Glomerular visceral epithelial cell (primary cell): ENCODE measurements around the gene C11orf16.
A peak's percentile ranks its signal among the peaks of the same experiment; 100 is the strongest.
"Not testable (repeated sequence)": the region's sequence is repeated elsewhere in the genome, so short reads cannot be mapped to it uniquely, and the experiment has no call there.

Source experiments
- DNase-seq: peaks from one replicate; pipeline ENCODE4 v3.0.0-alpha.2; 2016; ENCODE audit errors: extremely low spot score

The C11orf16 gene

DNA sequence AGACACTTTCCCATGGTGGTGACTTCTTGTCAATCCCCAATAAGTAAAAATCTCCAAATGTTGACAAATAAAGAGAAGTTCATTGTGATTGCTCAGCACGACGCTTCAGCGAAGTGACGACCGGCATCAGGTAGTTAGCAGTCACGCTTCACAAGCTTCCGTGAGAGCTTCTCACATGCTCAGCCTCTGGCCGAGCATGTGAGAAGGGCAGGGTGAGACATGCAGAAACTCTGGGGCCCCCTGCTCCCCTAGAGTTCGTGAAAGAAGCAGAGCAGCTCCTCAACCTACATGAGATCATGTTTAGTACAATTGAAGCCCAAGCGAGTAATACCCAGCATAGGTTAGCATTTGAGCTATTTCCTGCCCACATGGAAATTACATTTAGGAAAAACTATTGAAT is 4.4 kb upstream of the C11orf16 start:
- no peak for DNase-seq

- not testable (repeated sequence) for DNase-seq
Observed at GRCh38 chr11:8935789-8936188, 3.0 kb upstream of the C11orf16 start.

DNA sequence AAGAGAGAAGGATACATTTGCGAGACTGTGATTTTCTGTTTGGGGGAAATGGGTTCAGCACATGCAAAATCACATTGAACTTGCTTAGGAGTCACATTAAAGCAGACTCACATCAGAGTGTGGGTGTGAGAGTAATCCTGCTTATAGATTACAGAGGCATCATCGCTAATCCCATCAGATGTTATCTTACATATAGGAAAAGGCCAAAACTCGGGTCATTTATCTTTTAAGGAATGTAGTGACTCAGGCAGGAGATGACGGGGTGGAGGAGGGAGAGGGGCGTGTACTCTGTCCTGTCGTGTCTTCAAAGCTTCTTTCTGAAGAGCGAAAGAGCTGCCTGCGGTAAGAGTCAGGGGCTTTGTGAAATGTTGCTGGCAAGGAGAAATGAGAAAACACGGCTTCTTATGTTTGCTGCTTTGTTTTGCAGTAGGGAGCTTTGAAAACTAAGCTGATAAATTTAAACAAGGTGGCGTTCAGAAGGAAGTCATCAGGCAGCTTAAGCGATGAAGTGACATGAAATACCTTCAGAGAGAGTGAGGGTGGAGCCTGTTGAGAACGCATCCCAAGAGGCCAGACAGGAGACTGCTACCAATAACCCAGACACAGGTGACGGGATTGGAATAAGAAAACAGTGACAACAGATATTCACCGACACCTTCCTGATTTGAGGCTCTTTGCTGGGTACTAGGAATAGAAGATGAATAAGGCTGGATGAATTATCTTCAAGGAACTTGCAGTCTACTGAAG is 2.2 kb upstream of the C11orf16 start:
- DNase-seq: peak; percentile 30

DNA sequence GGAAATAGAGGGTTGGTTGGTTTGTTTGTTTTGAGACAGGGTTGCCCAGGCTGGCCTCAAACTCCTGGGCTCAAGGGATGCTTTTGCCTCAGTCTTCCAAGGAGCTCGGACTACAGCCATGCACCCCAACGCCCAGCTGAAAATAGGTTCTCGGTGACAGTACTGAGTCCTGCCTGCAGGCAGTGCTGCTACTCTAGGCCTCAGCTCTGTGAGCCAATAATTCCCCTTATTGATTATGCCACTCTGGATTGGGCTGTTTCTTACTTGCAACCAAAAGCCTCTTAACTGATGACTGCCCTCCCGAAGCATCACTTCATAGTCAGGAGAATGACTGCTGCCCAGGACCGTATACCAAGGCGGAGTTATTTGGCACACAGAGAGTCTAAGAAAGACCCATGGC is 1.2 kb upstream of the C11orf16 start:
- no peak for DNase-seq

DNA sequence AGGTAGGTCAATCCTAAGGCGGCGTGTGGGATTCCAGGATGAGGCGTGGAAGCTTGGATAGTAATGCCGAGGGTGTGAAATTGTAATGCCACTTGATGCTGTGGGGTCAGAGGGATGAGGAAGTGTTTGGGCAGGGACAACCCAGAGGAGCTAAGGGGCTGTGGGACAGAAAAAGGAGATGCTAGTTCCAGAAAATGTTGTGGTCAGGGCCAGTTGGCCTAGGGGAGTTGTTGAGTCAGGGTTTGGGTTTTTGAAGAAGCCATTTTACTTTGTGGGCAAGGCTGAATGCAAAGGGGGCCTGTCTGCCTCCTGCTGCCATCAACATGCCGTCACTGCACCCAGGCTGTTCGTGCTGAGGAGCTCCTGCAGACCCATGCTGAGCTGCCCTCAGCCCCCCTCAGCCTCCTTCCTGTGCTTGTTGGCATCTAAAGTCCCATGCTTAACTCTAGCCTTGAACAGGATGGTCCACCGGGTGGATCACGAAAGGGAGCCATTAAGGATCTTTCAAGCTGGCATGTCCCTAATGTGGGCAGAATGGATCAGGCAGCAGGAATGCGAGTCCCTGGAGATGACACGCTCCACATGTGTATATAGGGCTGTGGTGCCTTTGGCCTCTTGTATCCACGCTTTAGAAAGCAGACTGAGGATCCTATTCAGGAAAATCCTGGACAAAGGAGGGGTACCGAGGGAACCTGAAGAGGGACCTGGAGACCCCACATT is 2.1 kb downstream of the C11orf16 start:
- DNase-seq: no peak

DNA sequence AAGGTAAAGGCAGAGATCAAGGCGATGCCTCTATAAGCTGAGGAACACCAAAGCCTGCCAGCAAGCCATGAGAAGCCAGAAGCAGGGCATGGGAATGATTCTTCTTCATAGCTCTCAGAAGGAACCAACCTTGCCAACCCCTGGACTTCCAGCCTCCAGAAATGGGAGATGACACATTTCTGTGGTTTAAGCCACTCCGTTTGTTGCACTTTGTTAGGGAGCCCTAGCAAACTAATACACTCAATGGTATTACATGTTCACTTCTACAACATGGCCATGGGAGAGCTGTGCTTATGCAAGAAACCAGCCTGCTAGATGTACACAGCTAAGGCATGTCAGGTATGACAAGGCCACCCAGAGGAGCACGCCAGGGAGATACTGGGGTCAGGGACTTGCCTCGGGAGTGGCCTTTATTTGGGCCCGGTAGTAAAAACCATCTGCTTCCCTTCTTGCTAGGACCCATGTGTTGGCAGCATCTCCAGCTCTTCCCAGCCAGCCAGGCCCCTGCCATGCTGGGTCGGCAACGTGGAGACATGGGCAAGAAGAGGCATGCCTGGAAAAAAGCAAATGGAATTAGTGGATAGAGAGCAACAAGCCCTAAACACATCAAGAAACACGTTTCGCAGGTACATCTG is 3.6 kb downstream of the C11orf16 start:
- no peak for DNase-seq

GRCh38 chr11:8928205-8928604 is 4.5 kb downstream of the C11orf16 start:
- no peak for DNase-seq

DNA sequence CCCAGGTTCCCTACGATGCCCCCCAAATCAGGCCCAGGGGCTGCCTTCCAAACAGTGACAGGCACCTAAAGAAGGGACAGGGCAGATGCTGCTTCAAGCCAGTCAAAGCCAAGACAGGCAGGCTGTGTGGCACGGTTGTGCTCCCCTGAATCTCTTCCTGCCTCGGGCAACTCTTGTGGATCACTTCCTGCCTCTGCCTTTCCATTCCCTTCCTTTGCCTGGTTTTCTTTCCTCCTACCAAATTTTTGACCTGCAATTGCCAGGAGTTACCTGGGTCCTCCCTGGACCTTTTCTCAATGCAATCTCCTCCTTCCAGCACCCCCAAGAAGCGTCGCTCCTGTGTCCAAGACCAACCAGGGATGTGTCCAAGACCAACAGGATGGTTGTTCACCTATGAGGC is 5.5 kb downstream of the C11orf16 start:
- DNase-seq: no peak

GRCh38 chr11:8926236-8926635 is 6.5 kb downstream of the C11orf16 start:
- no peak for DNase-seq

- no peak for DNase-seq
Observed at GRCh38 chr11:8925711-8926110, 7.0 kb downstream of the C11orf16 start.

DNA sequence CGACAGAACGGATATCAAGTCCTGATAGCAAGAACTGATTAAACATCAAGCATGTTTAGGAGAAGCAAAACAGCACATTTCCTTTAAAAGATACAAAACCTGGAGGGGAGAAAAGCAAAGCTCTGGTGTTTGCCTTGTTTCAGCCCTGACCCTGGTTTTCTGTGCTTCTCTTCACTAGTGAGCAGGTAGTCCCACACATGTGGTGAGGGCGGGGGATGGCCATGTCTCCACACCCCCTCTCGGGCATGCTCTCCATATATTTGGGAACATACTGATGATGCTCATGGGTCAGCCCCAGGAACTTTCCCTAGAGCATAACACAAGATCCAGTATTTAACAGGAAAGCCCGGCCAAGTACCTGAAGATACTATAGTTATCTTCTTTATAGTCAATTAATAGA is 10.1 kb downstream of the C11orf16 start:
- no peak for DNase-seq

DNA sequence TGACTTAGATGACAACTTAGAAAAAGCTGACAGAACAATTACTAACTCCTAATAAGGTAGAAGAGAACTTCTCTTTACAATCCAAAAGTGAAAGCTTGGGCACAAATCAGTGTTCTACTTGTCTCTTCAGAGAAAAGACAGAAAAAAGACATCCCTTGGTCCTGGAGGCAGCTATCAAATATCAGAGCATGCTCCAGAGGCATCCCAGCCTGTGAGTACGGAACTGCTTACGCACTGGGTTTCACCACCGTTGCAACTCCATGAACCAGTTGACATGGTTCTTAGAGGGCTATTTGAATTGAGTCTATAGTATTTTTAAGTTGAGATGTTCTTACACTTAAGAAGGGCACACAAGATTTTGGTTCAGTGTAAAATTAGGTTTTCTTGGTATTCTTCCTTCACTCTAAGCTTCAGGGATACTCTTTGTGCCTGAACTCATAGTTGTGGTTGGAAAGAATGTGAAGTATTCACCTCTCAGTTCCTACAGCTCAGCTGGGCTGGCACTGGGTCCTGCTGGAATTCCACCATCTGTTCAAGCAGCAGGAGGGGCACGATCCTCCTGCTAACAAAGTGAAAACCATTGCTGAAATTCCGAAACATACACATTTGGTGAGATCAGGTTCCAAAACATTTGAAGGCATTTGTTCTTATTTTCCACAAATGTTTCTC is 15.5 kb downstream of the C11orf16 start:
- DNase-seq: peak; percentile 85

DNA sequence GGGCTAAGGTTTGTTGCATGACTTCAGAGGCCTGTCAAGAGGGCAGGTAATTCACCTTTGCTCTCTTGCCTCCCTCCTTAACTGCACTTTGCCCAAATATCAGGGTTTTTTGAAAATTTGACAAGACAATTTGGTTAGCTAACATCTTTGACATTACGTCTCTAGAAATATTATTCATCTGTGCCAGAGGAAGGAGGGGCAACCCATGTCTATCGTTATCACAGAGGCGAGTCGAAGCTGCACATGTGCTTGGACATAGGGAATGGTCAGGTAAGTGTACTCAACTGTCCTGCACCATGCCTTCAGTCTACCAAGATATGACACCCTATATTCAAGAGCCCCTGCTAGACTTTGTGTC is 18.1 kb downstream of the C11orf16 start:
- no peak for DNase-seq

DNA sequence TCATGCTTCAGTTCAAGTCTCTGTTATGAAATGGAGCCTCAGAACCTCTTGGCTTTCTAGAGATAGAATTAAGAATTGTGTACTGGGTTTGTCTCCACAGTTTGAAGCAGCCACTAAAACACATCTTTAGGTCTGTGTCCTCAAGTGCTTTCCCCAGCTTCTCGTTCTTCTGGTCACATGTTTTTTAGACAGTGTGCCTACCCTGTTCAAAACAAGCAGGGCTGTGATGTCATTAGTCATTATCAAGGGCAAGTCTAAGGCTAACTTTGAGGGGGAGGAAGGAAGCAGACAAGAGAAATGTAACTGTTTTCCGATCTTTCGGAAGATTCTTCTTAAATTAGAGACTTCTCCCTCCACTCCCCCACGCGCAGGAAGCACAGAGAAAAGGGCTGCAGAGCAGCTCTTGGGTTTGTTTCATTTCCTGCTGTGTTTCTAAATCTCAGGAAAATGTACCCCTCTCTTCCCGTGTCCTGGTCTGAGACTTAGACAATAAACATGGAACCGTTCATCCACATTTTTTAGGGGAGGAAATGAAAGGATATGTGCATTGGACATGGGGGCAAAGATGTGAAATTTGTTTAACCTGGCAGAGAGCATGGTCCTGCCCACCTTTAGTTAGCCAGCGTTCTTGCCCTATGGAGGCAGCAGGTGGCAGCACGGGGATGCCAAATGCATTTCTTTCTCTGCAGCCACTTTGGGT is 18.6 kb downstream of the C11orf16 start:
- DNase-seq: peak; percentile 46

DNA sequence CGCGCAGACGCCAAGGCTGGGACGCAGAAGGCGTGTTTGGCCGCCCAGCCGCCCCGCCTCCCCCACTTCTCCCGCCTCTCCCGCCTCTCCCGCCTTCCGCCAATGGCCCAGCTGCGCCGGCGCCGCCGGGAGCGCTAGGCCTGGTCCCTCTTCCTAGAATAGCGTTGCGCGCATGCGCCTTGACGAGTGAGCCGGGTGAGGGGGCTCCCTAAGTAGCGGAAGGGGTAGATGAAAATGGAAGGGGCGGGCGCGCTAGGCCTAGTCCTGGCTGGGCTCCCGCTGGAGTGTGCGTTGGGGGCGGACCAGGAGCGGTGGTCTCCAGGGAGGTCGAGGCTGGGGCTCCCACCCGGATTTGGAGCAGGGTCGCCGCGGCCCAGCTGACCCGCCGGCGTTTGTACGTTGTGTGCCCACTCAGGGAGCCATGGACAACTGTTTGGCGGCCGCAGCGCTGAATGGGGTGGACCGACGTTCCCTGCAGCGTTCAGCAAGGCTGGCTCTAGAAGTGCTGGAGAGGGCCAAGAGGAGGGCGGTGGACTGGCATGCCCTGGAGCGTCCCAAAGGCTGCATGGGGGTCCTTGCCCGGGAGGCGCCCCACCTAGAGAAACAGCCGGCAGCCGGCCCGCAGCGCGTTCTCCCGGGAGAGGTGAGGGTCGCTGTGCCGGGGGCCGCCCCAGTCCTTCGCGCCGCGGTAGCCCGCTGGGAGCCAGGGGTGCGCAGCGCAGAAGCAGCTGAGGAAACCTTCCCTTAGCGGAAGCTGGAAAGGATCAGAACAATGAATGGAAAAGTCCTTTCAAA is 21.5 kb downstream of the C11orf16 start, which contains the start of gene AKIP1:
AKIP1 (plus strand) TSS at position 161 of the 795 bp plus-strand sequence; CDS start at position 422, 261 bp downstream.
- DNase-seq: peak; percentile 96

GRCh38 chr11:8910649-8911026 is 22.1 kb downstream of the C11orf16 start:
- no peak for DNase-seq

DNA sequence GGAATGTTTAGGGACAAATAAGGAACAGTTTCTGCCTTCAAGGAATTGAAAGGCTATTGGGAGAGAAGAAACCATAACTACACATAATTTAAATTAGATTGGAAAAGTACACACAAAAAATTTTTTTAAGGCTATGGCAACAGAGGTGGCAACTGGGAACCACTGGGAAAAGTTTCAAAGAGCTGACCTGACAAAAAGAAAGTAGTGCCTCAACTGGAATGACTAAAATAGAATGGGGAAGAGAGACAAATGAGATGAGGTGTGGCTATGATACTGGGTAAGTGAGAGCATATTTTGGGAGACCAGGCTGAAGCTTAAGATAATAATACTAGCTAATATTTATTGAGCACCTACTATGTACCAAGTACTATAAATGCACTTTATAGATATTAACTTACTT is 24.6 kb downstream of the C11orf16 start:
- DNase-seq: no peak

DNA sequence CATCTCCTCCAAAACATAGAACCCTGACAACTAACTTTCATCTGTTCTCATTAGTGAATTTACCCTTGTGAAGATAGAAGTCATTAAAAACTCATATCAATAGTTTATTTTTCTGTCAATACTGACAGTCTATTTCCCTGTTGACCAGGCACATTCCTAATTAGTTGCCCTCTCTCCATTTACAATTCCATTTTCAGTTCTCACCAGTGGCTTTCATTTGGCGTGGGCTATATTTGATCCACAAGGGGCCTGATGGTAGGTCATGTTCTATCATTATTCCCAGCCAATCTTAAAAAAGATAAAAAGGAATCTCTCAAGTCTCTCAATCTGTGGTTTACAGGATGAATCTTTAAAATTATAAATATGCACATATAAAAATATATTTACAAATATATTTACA is 25.6 kb downstream of the C11orf16 start:
- no peak for DNase-seq

GRCh38 chr11:8905528-8906165 is 27.1 kb downstream of the C11orf16 start:
- peak; percentile 28 for DNase-seq

DNA sequence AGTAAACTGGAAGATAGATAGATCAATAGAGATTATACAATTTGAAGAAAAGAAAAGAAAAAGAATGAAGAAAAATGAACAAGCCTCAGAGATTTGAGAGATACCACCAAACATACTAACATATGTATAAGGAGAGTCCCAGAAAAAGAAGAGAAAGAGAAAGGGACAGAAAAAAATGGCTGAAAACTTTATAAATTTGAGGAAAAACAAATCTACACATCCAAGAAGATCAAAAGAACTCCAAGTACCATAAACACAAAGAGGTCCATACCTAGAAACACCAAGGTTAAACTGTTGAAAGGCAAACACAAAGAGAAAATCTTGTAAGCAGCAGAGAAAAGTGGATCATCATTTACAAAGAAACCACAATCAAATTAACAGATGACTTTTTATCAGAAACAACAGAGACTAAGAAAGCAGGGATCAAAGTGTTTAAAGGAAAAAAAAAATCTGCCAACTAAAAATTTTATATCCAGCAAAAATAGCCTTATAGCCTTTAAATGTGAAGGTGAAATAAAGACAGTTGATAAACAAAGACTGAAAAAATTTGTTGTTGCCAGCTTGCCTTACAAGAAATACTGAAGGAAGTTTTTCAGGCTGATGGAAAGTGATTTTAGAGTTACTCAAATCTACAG is 33.5 kb downstream of the C11orf16 start:
- DNase-seq: no peak
